Spleen (tissue), 7 donors: Measurements from ENCODE around the gene IQSEC1.

Source experiments
- POLR2A ChIP-seq, 3 donors: fragments of 450-650 bp; IDR thresholded peaks; one replicate each; pipeline ENCODE4 v1.5.1; 2017; ENCODE audit warnings: antibody characterized with exemption in 3 of 3, mild to moderate bottlenecking in 1 of 3
- POLR2AphosphoS5 ChIP-seq, 3 donors: sonication (generic); formaldehyde crosslinking; IDR thresholded peaks; one replicate each; pipeline ENCODE4 v1.5.1; 2017; ENCODE audit warnings: antibody characterized with exemption in 3 of 3
- TF ChIP-seq, protein P1 (sequence below), 11 experiments: fragments of 200-600 bp in 7 of 11; fragments of 450-650 bp in 4 of 11; sonication (generic) in 4 of 11; IDR thresholded peaks in 8 of 11; conservative IDR thresholded peaks in 3 of 11; 1 replicate in 7 of 11; 2 replicates in 4 of 11; pipeline versions ENCODE4 v1.4.0 to v1.8.0; 2016 to 2021; ENCODE audit warnings: antibody characterized with exemption in 11 of 11, inconsistent platforms in 4 of 11, mild to moderate bottlenecking in 1 of 11
- donor health status: DM: no; HTN: no; CAD: no; lungs with moderate emphysema.
- donor health status: DM: no; HTN: no; CAD: no.
- donor health status: DM: no; HTN: no; CAD: no.

DNA sequence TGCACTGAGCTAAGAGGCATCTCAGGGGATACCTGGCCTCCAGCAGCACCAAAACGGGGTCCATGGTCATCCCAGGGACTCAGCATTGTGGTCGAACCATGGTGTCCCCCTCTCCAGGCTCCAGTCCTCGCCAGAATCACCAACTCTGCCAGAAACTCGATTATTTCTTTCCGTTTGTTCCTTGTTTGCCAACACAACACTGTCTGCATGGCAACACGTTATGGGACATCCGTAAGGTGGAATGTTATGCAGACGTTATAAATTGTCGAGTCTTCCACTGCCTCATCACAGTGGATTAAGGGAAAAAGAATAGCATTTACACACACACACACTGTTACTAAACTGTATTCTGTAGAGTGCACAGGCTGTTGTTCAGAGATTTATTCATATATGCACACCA, 179.4 kb downstream of the IQSEC1 start:
- TF ChIP-seq, protein P1, sequence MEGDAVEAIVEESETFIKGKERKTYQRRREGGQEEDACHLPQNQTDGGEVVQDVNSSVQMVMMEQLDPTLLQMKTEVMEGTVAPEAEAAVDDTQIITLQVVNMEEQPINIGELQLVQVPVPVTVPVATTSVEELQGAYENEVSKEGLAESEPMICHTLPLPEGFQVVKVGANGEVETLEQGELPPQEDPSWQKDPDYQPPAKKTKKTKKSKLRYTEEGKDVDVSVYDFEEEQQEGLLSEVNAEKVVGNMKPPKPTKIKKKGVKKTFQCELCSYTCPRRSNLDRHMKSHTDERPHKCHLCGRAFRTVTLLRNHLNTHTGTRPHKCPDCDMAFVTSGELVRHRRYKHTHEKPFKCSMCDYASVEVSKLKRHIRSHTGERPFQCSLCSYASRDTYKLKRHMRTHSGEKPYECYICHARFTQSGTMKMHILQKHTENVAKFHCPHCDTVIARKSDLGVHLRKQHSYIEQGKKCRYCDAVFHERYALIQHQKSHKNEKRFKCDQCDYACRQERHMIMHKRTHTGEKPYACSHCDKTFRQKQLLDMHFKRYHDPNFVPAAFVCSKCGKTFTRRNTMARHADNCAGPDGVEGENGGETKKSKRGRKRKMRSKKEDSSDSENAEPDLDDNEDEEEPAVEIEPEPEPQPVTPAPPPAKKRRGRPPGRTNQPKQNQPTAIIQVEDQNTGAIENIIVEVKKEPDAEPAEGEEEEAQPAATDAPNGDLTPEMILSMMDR (IDR thresholded peaks at IDR 0.05 in 8 of 11, conservative IDR thresholded peaks at IDR 0.05 in 3 of 11): no peak
- no peak for TF ChIP-seq POLR2A (IDR thresholded peaks at IDR 0.05)
- peak in 1 of 3 donors; percentile 6 for TF ChIP-seq POLR2AphosphoS5 (IDR thresholded peaks at IDR 0.05)
